Measurements from ENCODE around the gene HRC. TPM values are rescaled to one million over a fixed set of nuclear protein-coding genes. Genes with fewer than 3 reads are reported as not detected.

The HRC gene
- total RNA-seq, 1 donor from 2014 or later: 843 TPM

DNA sequence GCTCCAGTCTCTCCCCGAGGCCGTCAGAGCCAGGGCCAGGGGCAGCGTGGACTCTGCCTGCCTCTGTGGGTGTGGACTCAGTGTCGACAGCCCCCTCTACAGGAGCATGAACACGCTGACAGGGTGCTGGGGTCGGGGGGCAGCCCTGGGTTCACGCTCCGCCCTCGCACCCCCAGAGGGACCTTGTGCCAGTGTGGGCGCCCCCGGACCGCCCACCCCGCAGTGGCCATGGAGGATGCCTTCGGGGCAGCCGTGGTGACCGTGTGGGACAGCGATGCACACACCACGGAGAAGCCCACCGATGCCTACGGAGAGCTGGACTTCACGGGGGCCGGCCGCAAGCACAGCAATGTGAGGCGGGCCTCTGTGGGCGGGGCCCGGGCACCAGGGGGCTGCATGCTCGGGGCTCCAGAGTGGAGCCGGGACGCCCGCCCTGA is 10.7 kb upstream of the HRC start:
- DNase-seq (ENCODE audit: missing footprints) (peak; percentile 55), ATAC-seq (peak; percentile 33)
- intact Hi-C loops (cut with DNase I): no loop called here

DNA sequence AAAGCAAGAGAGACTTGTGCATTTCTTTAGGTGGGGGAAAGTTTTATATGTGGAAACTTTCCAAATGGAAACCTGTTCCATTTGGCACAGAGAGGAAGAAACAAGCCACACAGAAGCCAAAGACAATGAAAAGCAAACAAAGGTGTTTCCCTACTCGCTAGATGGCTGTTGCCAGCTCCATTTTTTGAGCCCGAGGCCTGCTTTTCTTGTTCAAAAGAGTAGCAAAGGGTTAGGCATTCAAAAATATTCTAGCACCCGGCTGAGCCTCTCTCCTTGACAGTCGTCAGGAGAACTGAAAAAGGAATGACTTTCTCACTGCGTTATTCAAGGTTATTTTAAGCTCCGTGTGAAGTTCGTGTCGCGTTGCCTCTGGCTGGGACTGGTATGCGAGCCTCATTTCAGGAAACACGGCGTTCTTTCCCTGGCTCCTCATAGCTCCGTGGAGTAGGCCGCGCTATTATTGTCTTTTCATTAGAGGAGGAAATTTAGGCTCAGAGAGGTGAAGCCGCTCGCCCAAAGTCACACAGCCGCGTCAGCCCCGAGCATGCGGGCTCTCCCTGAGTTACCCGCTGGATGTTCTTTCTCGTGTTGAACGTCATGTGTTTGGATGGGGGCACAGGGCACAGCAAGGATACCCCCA is 10.0 kb upstream of the HRC start:
- intact Hi-C loops (cut with DNase I): no loop called here
- DNase-seq (ENCODE audit: missing footprints): peak; percentile 66
- peak; percentile 89 for ATAC-seq

DNA sequence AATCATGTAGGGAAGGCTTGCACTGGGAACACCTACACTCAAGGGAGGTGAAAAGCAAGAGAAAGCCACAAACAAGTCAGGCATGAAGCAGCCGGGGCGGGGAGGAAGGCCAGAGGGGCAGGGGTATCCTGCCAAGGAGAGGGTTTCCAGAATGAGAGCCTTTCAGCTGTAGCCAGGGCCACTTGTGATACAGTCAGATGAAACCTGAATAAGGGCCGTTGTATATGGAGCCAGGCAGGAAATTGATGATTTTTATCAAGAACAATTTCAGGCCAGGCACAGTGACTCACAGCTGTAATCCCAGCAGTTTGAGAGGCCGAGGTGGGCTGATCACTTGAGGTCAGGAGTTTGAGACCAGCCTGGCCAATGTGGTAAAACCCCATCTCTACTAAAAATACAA is 6.8 kb upstream of the HRC start:
- no peak for DNase-seq (ENCODE audit: missing footprints)
- intact Hi-C loops (cut with DNase I): no loop called here

DNA sequence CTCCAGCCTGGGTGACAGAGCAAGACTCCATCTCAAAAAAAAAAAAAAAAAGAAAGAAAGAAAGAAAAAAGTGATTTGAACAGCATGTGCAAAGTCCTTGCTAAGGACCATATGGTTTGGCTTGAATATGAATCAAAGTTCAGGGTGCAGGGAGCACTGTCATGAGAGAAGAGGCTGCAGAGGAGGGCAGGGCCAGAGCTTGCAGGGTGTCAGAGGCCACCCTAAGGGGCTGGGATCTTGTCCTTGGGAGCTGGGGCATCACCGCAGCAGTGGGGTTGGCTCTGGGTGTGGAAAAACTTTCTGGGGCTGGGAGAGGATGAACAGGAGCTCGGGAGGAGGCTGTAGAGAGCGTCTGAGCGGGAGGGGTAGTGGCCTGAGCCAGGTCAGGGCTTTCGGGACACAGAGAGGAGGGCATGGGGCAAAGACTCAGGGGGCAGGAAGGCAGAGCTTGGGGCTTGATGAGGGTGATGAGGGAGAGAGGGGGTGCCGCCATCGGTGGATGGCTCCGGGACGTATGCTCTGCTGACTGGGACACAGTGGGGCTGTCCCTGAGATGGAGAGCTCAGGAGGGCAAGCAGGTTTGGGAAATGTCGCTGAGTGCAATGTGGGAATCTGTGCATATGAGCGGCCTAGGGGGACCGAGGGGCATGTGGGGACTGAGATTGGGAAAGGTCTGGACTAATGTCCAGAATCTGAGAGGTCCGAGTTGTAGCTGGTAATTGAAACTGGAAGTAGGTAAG is 5.4 kb upstream of the HRC start:
- intact Hi-C loops (cut with DNase I): no loop called here
- no peak for ATAC-seq
- no peak for DNase-seq (ENCODE audit: missing footprints)

More for the DNA sequence above, 6.8 kb upstream of the HRC start:
- no peak for ATAC-seq

DNA sequence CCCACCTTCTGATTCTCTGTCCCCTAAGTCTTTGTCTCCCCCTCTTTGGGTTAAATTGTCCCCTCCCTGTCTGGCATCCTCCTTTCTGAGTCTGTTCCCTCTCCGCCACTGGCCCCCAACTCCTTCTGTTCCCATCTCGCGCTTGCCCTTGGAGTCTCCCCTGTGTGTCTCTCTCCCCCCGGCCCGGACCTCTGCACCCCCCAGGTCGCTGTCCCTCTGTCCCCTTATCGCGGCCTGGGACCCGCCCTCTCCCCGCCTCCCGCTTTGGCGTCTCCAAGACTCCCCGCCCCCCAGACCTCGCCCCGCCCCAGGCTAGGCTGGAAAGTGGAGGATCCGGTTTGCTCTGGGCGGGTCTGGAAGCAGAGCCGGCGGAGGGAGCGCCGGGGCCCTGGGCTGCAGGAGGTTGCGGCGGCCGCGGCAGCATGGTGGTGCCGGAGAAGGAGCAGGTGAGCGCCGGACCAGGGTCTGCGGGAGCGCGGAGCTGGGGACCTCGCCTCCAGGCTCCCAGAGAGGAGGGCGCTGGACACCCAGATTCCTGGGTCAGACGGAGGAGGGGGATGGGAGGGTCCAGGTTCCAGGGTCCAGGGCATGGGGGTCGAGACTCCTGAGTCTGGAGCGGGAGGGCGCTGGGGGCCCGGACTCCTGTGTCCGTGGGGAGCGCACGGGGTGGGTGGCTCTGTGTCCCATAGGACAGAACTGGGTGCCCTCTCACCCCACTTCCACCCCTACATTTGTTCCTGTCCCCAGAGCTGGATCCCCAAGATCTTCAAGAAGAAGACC is 2.4 kb upstream of the HRC start, which contains the start of gene TRPM4:
TRPM4 (plus strand) TSS at position 348 of the 780 bp plus-strand sequence; CDS start at position 423, 75 bp downstream.
- ATAC-seq: peak; percentile 86
- intact Hi-C loops (cut with DNase I): no loop called here
- DNase-seq (ENCODE audit: missing footprints): peak; percentile 96

DNA sequence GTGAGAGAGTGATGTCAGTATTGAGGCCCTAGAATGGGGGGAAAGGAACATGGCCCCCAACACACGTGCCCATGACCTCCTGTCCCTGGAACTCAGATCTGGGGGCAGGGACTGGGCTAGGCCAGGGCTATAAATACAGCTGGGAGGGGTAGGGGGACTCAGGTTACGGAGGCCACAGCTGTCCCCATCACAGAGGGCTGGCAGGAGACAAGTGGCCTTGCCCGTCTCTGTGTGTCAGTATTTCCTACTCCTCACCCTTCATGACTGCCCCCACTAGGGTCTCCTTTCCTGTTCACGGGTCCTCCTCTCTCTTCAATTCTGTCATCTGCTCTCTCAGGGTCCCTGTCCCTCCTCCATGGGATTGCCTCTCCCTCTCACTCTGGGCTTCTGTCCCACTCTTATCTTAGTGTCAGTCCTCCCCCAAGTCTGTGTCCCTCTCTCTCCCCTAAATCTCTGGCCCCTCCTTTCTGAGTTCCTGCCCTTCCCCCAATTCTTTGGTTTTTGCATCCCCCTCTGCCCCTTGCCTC is 687 bp upstream of the HRC start:
- ATAC-seq: peak; percentile 67
- intact Hi-C loops (cut with DNase I): no loop called here

DNA sequence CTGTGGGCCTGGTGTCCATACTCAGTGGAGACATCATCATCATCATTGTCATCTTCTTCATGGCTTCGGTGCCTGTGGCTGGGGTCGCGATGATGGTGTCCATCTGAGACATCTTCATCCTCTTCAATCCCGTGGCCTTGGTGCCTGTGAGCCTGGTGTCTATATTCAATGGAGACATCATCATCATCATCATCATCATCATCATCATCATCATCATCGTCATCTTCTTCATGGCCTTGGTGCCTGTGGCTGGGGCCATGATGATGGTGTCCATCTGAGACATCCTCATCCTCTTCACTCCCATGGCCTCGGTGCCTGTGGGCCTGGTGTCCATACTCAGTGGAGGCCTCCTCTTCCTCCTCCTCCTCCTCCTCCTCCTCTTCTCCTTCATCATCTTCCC is 917 bp downstream of the HRC start:
- DNase-seq (ENCODE audit: missing footprints): no peak
- intact Hi-C loops (cut with DNase I): no loop called here
- no peak for ATAC-seq

More for the DNA sequence above, 687 bp upstream of the HRC start:
- peak; percentile 75 for DNase-seq (ENCODE audit: missing footprints)

DNA sequence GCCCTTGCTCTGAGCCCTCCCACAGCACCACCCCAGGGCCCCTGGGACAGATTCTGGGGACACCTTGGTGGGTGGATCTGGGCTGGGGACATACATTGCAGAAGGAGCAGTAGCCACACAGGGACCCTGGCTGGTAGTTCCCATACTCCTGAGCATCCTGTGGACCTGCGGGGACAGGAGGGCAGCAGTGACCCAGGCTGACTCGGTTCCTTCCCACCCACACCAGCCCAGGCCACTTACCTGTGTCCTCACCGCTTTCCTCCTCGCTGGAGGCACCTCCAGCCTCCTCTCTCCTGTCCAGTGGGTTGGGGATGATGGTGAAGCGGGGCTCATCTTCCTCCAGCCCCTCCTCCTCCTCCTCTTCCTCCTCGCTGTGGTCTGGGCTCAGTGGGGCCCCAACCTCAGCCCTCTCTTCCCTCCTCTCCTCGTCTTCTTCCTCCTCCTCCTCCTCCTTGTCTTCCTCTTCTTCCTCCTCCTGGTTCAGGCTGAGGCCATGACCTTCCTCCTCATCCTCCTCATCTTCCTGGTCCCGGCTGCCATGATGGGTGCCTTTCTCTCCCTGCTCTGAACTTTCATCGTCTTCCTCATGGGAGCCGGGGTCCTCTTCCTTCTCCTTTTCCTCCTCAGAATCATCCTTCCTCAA is 1.9 kb downstream of the HRC start:
- intact Hi-C loops (cut with DNase I): no loop called here

DNA sequence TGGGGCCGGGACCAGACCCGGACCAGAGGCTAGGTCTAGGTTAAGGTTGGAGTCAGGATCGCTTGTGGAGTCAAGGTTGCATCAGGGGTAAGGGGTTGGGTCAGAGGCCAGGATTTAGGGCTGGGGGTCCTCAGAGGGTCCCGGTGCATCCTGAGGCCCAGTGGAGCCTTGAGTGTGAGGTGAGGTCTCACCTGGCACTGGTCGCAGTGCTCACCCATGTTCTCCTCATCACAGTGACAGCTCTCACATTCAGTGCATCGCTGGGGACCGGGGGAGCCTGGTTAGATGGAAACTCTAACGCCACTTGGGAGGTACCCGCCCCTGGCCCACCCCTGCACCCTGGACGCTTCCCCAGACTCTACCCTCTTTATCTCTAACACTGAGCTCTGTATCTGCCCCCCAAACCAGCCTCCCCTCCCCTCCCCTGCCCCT is 3.1 kb downstream of the HRC start:
- intact Hi-C loops (cut with DNase I): no loop called here
- DNase-seq (ENCODE audit: missing footprints) (no peak), ATAC-seq (no peak)

More for the DNA sequence above, 1.9 kb downstream of the HRC start:
- ATAC-seq: no peak
- DNase-seq (ENCODE audit: missing footprints): no peak

DNA sequence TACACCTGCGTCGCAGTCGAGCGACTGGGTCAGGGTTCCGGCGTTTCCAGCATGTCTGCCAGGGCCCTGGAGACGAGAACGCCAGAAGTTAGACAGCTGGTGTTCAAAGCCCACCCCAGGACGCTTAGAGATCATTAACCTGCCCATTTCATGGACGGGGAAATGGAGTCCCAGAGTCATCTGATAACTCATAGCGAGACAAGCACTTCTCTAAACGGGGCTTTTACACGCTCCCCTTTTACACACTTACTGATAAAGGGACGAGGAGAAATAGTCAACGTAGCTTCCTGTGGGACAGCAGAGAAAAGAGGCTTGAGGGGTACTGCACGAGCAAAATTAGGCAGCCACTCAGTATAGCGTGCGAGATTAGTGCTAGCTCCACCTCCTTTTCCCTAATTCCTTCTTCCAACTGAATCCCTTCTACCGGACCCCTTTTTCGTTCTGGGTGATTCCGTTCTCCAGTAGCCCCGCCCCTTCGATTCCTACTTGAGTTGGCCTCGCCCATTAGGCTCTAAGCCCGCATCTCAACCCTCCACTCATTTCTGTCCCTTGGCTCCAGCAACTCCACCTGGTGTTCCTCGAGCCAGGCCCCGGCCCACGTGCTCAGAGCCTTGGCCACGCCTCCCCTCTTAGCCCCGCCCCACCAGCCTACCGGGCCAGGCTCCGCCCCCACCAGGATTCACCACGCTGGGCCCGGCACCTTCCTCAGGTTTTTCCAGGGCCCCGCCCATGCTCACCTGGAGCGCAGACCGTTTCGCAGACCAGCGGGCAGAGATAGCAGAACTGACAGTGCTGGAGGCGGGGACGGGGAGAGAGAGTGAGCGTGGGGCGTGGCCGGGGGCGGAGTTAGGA is 3.7 kb downstream of the HRC start:
- DNase-seq (ENCODE audit: missing footprints) (peak; percentile 74), ATAC-seq (no peak)
- intact Hi-C loops (cut with DNase I): no loop called here

DNA sequence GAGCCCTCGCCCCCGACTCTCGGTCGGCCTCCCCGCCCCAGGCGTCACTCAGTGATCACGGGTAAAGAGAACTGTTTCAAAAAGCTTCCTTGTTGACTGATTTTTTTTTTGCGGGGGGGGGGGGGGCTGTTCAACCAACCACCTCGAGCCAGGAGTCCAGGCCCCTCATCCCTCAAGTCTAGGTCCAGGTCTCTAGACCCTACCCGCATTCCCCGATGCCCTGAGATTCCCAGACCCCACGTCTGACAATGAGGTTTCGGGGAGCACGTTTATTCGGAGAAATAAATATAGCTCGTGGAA is 4.3 kb downstream of the HRC start:
- no peak for ATAC-seq
- intact Hi-C loops (cut with DNase I): no loop called here
- no peak for DNase-seq (ENCODE audit: missing footprints)

DNA sequence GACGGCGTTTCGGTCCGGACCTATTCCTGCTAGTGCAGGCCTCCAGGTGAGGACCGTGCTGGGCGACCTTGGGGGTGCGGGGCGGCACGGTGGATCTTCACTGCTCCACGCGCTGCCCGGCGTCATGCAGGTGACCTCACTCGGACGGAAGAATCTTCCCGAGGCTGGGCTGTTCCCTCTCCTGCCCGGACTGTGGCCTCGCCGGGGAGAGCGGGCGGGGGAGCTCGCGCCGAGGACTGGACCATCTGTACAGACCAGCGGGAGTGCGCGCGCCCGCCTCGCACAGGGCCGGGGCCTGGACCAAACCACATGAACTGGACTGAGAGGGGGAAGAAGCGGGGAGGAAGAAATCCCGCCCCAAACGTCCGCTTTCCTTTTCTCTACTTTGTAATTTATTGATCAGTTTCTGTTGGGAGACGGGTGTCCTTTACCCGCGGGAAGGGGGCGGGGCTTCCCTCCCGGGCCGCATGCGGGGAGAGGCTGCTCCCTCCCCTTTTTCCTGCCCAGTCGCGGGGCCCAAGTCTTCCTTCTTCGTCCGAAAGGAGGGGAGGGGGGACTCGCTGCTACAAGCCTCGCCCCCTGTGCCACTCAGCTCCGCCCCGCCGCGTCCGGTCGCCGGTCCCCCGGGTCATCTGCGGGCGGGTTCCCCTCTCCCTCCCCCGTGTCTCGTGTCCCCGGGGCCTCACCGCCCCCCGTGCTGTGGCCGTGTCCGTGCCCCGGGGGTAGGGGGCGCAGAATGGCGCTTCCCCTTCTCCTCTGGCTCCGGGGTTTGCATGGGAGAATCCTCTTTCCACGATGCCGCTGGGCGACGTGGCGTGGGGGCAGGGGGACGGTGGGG is 4.9 kb downstream of the HRC start:
- intact Hi-C loops (cut with DNase I): no loop called here
- ATAC-seq (peak; percentile 67), DNase-seq (ENCODE audit: missing footprints) (peak; percentile 90)

DNA sequence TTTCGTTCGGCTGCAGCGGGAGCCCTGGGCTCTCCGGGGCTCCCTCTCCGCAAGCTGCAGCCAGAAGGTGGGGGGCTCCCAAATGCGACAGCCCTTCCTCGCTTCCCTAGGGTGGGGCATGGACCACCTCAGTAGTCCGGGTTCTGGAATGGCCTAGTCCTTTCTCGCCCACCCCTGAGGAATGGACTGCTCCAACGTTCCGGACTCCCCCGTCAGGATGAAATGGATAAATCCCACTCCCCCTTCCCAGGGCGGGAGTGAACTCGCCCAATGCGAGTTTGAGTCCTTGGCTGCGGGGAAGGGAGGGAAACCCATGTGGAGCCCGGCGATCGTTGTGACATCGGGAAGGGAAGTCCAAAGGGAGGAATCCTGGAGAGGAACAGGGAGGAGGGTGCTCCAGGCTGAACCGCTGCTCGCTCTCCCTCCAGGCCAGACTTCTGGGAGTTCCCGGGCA is 5.5 kb downstream of the HRC start:
- intact Hi-C loops (cut with DNase I): loop anchor here (2.0 to 5.0 kb wide), 3 partner anchors 31 to 52 kb away; partner anchors contain the start of genes C19orf73 and PPFIA3
- peak; percentile 72 for DNase-seq (ENCODE audit: missing footprints)

DNA sequence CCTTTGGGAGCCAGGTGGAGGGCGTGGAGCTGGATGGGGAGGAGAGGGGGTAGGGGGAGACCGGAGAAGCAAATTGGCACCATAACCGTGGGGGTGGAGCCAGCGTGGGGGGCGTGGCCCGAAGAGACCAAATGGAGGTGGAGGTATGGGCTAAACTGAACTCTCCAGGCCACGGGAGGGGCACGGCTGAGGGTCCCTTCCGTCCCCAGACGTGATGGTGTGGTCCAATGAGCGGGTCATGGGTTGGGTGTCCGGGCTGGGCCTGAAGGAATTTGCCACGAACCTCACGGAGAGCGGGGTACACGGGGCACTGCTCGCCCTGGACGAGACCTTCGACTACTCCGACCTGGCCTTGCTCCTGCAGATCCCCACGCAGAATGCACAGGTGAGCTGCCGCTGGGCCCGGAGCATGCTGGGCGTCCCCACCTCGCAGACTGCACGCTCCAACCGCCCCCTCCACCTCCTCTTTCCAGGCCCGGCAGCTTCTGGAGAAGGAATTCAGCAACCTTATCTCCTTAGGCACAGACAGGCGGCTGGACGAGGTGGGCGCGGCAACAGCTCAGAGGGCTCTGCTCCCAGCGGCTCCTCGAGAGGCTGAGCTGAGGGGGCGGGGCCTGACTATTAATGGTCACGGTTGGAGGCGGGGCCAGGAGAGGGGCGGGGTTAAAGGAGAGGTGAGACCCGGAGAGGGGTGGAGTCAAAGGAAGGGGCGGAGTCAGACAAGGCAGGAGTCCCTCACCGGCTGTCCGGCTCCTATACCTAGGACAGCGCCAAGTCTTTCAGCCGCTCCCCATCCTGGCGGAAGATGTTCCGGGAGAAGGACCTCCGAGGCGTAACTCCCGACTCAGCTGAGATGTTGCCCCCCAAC is 6.2 kb downstream of the HRC start:
- DNase-seq (ENCODE audit: missing footprints): peak; percentile 97
- intact Hi-C loops (cut with DNase I): loop anchor here (2.0 to 5.0 kb wide), 3 partner anchors 30 to 52 kb away; partner anchors contain the start of genes C19orf73 and PPFIA3
- ATAC-seq: peak; percentile 86

More for the DNA sequence above, 5.5 kb downstream of the HRC start:
- peak; percentile 59 for ATAC-seq

DNA sequence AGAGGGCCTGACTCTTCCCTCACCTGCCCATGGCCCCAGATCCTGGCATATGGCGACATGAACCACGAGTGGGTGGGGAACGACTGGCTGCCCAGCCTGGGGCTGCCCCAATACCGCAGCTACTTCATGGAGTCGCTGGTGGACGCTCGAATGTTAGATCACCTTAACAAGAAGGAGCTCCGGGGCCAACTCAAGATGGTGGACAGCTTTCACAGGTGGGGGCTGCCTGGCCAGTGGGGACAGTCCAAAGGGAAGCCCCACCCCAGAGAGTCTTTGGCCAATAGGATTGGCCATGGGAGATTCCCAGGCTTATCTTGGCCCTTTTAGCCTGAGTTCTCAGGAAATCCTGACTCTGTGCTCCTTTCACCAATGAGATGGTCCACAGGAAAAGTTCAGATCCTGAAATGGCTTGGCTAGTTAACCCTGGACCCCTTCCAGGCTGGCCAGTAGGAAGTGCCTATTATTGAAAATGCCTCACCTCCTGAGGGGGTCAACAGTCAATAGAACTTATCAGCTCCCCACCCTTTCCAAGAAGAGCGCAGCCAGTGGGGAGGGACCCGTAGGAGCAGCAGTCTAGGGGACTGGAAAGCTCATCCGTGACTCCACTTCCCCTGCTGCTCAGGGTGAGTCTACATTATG is 7.0 kb downstream of the HRC start:
- ATAC-seq: no peak
- DNase-seq (ENCODE audit: missing footprints): no peak
- intact Hi-C loops (cut with DNase I): loop anchor here (2.0 to 5.0 kb wide), 3 partner anchors 29 to 51 kb away; partner anchors contain the start of genes C19orf73 and PPFIA3
